ENCODE results near the gene RGS3. TPM values are rescaled to one million over a fixed set of nuclear protein-coding genes. Genes with fewer than 3 reads are reported as not detected.

The RGS3 gene
- polyA plus RNA-seq, 1 donor = 44.8 TPM

GRCh38 chr9:113492343-113493202 lies 29.0 kb downstream of the RGS3 start:
- no peak for DNase-seq

- DNase-seq = no peak
Observed at GRCh38 chr9:113493203-113493520, 29.6 kb downstream of the RGS3 start.

- DNase-seq = no peak
Observed at GRCh38 chr9:113495526-113495925, 32.0 kb downstream of the RGS3 start.

GRCh38 chr9:113497051-113497450 lies 33.5 kb downstream of the RGS3 start:
- DNase-seq = no peak

- no peak for DNase-seq
Observed at GRCh38 chr9:113499153-113499875, 35.8 kb downstream of the RGS3 start.

GRCh38 chr9:113499876-113500497 lies 36.5 kb downstream of the RGS3 start:
- DNase-seq = no peak

GRCh38 chr9:113501129-113501686 lies 37.7 kb downstream of the RGS3 start:
- DNase-seq = no peak

GRCh38 chr9:113501852-113502251 lies 38.3 kb downstream of the RGS3 start:
- no peak for DNase-seq

GRCh38 chr9:113502427-113503034 lies 39.0 kb downstream of the RGS3 start:
- DNase-seq = no peak

- DNase-seq = no peak
Observed at GRCh38 chr9:113503131-113503541, 39.6 kb downstream of the RGS3 start.

- DNase-seq = no peak
Observed at GRCh38 chr9:113503613-113504211, 40.2 kb downstream of the RGS3 start.

- DNase-seq = no peak
Observed at GRCh38 chr9:113504725-113505590, 41.4 kb downstream of the RGS3 start.

- no peak for DNase-seq
Observed at GRCh38 chr9:113506090-113506589, 42.6 kb downstream of the RGS3 start.

GRCh38 chr9:113507256-113507655 lies 43.7 kb downstream of the RGS3 start:
- DNase-seq = no peak

GRCh38 chr9:113508111-113508749 lies 44.7 kb downstream of the RGS3 start:
- no peak for DNase-seq

- DNase-seq = no peak
Observed at GRCh38 chr9:113509463-113509862, 45.9 kb downstream of the RGS3 start.

GRCh38 chr9:113511047-113511521 lies 47.6 kb downstream of the RGS3 start:
- no peak for DNase-seq

- DNase-seq = no peak
Observed at GRCh38 chr9:113511856-113512761, 48.6 kb downstream of the RGS3 start.

- DNase-seq = no peak
Observed at GRCh38 chr9:113513111-113513510, 49.6 kb downstream of the RGS3 start.

Data from hindlimb muscle (tissue), 1 donor.